Mucosa of rectum (tissue), 2 donors: ENCODE data around the gene DLG1.

Source experiments
- H3K27ac ChIP-seq, 2 donors: one replicate each; pipeline ENCODE4 v1.7.0; 2013; ENCODE audit warnings: inconsistent platforms in 2 of 2, low read depth in 2 of 2, low read length in 2 of 2
- H3K27me3 ChIP-seq, 2 donors: one replicate each; pipeline ENCODE4 v1.7.0; 2013; ENCODE audit warnings: low read length in 2 of 2; ENCODE audit not compliant: control insufficient read depth in 2 of 2, insufficient read depth in 2 of 2
- H3K36me3 ChIP-seq, 2 donors: one replicate each; pipeline ENCODE4 v1.7.0; 2013; ENCODE audit warnings: low read length in 2 of 2; ENCODE audit not compliant: control insufficient read depth in 2 of 2, insufficient read depth in 2 of 2
- H3K4me1 ChIP-seq, 2 donors: one replicate each; pipeline ENCODE4 v1.7.0; 2013; ENCODE audit warnings: low read length in 2 of 2, mild to moderate bottlenecking in 1 of 2; ENCODE audit not compliant: control insufficient read depth in 2 of 2, insufficient read depth in 2 of 2
- H3K4me3 ChIP-seq, 2 donors: one replicate each; pipeline ENCODE4 v1.7.0; 2013; ENCODE audit warnings: low read length in 2 of 2
- H3K9ac ChIP-seq, 2 donors: one replicate each; pipeline ENCODE4 v1.7.0; 2013; ENCODE audit warnings: low read length in 2 of 2, low read depth in 1 of 2, mild to moderate bottlenecking in 1 of 2
- H3K9me3 ChIP-seq, 2 donors: one replicate each; pipeline ENCODE4 v1.7.0; 2013; ENCODE audit warnings: low read length in 2 of 2; ENCODE audit not compliant: control insufficient read depth in 2 of 2
- donor health status: healthy.
- donor health status: Normal muscosa, but diverticular disease.

Gene DLG1

GRCh38 chr3:197298341-197298944 lies at the start of gene DLG1:
Gene DLG1 (minus strand): TSS chr3:197298612. CDS start chr3:197297204, 1,408 bp downstream.
- H3K27me3 ChIP-seq, result no peaks in the 10 kb centered on the region
- H3K4me3 ChIP-seq, result peak within 1 kb of the TSS; percentile 94
- H3K4me1 ChIP-seq, result peaks cover 11 to 12% of the 10 kb centered on the region in 2 donors
- H3K9ac ChIP-seq, result peak within 1 kb of the TSS; percentile 89 to 93
- H3K27ac ChIP-seq, result peak within 1 kb of the TSS; percentile 94 to 96
- no peaks in the 10 kb centered on the region for H3K9me3 ChIP-seq
- H3K36me3 ChIP-seq, result peaks cover 0 to 5% of the 10 kb centered on the region in 2 donors

- H3K36me3 ChIP-seq, result no peaks in the 10 kb centered on the region
- H3K27me3 ChIP-seq, result no peaks in the 10 kb centered on the region
- H3K27ac ChIP-seq, result no peak overlapping the region
- no peak overlapping the region for H3K4me3 ChIP-seq
- H3K9ac ChIP-seq, result no peak overlapping the region
- no peaks in the 10 kb centered on the region for H3K9me3 ChIP-seq
- no peaks in the 10 kb centered on the region for H3K4me1 ChIP-seq
Measured at GRCh38 chr3:197348014-197348413, 49.6 kb upstream of the DLG1 start.

- Histone ChIP-seq H3K4me1 (peaks cover 0 to 4% of the 10 kb centered on the region in 2 donors), H3K9me3 (no peaks in the 10 kb centered on the region), H3K9ac (no peak overlapping the region), H3K4me3 (no peak overlapping the region), H3K27ac (no peak overlapping the region), H3K27me3 (no peaks in the 10 kb centered on the region), H3K36me3 (no peaks in the 10 kb centered on the region)
Measured at GRCh38 chr3:197345390-197345789, 47.0 kb upstream of the DLG1 start.

GRCh38 chr3:197344582-197345318 lies 46.3 kb upstream of the DLG1 start:
- Histone ChIP-seq H3K27ac (no peak overlapping the region), H3K9me3 (no peaks in the 10 kb centered on the region), H3K4me3 (no peak overlapping the region), H3K36me3 (no peaks in the 10 kb centered on the region), H3K27me3 (no peaks in the 10 kb centered on the region), H3K4me1 (peaks cover 0 to 5% of the 10 kb centered on the region in 2 donors), H3K9ac (no peak overlapping the region)

- no peaks in the 10 kb centered on the region for H3K9me3 ChIP-seq
- H3K4me1 ChIP-seq, result peaks cover 0 to 5% of the 10 kb centered on the region in 2 donors
- H3K9ac ChIP-seq, result no peak overlapping the region
- H3K36me3 ChIP-seq, result no peaks in the 10 kb centered on the region
- H3K4me3 ChIP-seq, result no peak overlapping the region
- H3K27me3 ChIP-seq, result no peaks in the 10 kb centered on the region
- H3K27ac ChIP-seq, result no peak overlapping the region
Measured at GRCh38 chr3:197343656-197344408, 45.4 kb upstream of the DLG1 start.

GRCh38 chr3:197343111-197343510 lies 44.7 kb upstream of the DLG1 start:
- H3K27me3 ChIP-seq, result no peaks in the 10 kb centered on the region
- H3K4me1 ChIP-seq, result peaks cover 0 to 5% of the 10 kb centered on the region in 2 donors
- H3K4me3 ChIP-seq, result no peak overlapping the region
- no peak overlapping the region for H3K9ac ChIP-seq
- H3K27ac ChIP-seq, result no peak overlapping the region
- no peaks in the 10 kb centered on the region for H3K36me3 ChIP-seq
- H3K9me3 ChIP-seq, result no peaks in the 10 kb centered on the region

DNA sequence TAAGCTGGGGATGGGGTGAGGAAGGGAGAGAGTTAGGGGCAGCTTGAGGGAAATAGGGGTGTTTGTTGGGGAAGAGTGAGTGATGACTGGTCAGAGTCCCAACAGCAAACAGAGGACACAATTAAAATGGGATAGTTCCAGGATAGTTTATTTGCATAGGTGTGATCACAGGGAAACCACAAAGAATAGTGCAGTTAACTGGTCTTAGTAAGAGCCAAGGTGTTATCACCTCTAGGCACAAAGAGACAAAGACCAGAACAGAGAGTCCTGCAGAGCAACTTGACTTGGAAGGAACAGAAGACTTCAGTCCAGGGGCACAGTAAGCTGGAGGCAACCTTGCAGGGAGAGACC lies 42.1 kb upstream of the DLG1 start:
- no peak overlapping the region for H3K4me3 ChIP-seq
- no peak overlapping the region for H3K9ac ChIP-seq
- H3K27ac ChIP-seq, result no peak overlapping the region
- H3K36me3 ChIP-seq, result no peaks in the 10 kb centered on the region
- no peaks in the 10 kb centered on the region for H3K27me3 ChIP-seq
- no peaks in the 10 kb centered on the region for H3K9me3 ChIP-seq
- H3K4me1 ChIP-seq, result peaks cover 0 to 5% of the 10 kb centered on the region in 2 donors

DNA sequence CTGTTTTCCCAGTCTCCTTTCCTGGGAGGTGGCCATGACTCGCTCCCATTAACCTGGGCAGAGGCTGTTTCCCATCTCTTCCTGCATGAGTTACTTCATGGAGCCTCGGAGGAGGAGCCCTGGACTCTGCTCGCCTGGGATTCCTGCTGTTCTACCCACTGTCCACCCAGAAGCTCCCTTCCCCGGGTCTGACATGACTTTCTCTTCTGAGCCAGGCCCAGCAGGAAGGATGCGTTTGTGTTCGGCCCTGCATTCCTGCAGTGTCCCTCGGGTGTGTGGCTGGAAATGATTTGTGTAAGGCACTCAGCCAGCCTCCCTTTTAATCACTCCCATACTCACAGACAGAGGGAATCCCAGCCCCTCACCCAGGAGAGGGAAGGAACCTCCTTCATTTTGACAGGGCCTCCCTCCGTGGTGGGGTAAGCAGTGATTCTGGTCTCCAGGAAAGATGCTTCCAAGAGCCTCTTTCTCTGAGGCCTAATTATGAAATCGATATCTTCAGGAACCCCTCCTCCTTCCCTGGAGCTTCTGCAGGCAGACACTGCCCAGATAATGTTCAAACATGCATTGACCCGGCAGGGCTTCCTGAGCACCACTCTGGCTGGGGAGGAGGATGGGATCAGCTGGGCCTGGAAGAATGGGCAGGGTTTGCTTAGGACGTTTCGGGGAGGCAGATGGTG lies 41.6 kb upstream of the DLG1 start:
- no peak overlapping the region for H3K4me3 ChIP-seq
- no peak overlapping the region for H3K9ac ChIP-seq
- H3K9me3 ChIP-seq, result no peaks in the 10 kb centered on the region
- H3K27me3 ChIP-seq, result no peaks in the 10 kb centered on the region
- no peaks in the 10 kb centered on the region for H3K36me3 ChIP-seq
- peaks cover 0 to 5% of the 10 kb centered on the region in 2 donors for H3K4me1 ChIP-seq
- no peak overlapping the region for H3K27ac ChIP-seq

DNA sequence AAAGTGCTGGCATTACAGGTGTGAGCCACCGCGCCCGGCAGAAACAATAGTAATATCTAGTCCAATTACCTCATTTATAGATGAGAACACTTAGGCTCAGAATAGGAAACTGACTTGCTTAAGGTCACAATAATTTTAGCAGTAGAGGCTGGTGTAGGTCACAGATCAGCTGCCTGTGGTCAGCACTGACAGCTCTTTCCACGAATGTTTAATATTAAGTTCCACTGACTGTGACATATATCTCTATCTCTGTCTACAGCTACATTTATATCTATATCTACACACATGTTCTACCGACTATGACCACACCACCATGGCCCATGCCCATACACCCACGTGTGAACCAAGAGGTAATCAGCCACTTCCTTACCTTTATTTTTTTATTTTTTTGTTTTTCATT lies 40.2 kb upstream of the DLG1 start:
- Histone ChIP-seq H3K4me3 (no peak overlapping the region), H3K9me3 (no peaks in the 10 kb centered on the region), H3K9ac (no peak overlapping the region), H3K27me3 (no peaks in the 10 kb centered on the region), H3K4me1 (peaks cover 0 to 5% of the 10 kb centered on the region in 2 donors), H3K27ac (no peak overlapping the region), H3K36me3 (no peaks in the 10 kb centered on the region)

GRCh38 chr3:197337656-197338055 lies 39.2 kb upstream of the DLG1 start:
- Histone ChIP-seq H3K36me3 (no peaks in the 10 kb centered on the region), H3K27me3 (no peaks in the 10 kb centered on the region), H3K9me3 (no peaks in the 10 kb centered on the region), H3K9ac (no peak overlapping the region), H3K4me1 (peaks cover 0 to 5% of the 10 kb centered on the region in 2 donors), H3K27ac (no peak overlapping the region), H3K4me3 (no peak overlapping the region)
